HepG2 (cell line): ENCODE data around the gene LIMA1. TPM values are rescaled to one million over a fixed set of nuclear protein-coding genes. Genes with fewer than 3 reads are reported as not detected.
A peak's percentile ranks its signal among the peaks of the same experiment; 100 is the strongest.

ENCODE experiments used
- ARNT ChIP-seq: fragments of 450-650 bp; IDR thresholded peaks from 2 replicates; pipeline ENCODE4 v1.6.1; 2017
- ATM ChIP-seq: fragments of 450-650 bp; IDR thresholded peaks from 2 replicates; pipeline ENCODE4 v1.7.1; 2017; ENCODE audit warnings: mild to moderate bottlenecking, borderline replicate concordance
- ERF ChIP-seq: IDR thresholded peaks from 2 replicates; pipeline ENCODE4 v1.6.1; 2018; ENCODE audit warnings: missing biosample characterization, missing genetic modification reagents
- GTF3A ChIP-seq: sonication (generic); formaldehyde crosslinking; conservative IDR thresholded peaks from 2 replicates; pipeline ENCODE4 v1.4.0; 2020; ENCODE audit warnings: mild to moderate bottlenecking, missing genetic modification reagents
- HNRNPL ChIP-seq: fragments of 200-400 bp; formaldehyde crosslinking; IDR thresholded peaks from 2 replicates; pipeline ENCODE4 v1.6.1; 2017; ENCODE audit warnings: mild to moderate bottlenecking, low read depth, low read length
- ISL2 ChIP-seq: sonication (generic); formaldehyde crosslinking; IDR thresholded peaks from 2 replicates; pipeline ENCODE4 v1.5.0; 2020; ENCODE audit warnings: missing genetic modification reagents
- KIAA2018 ChIP-seq: sonication (generic); formaldehyde crosslinking; IDR thresholded peaks from 2 replicates; pipeline ENCODE4 v1.5.0; 2020; ENCODE audit warnings: mild to moderate bottlenecking, missing genetic modification reagents, borderline replicate concordance
- POGK ChIP-seq: sonication (generic); formaldehyde crosslinking; conservative IDR thresholded peaks from 2 replicates; pipeline ENCODE4 v1.8.0; 2022; ENCODE audit warnings: mild to moderate bottlenecking, moderate library complexity, missing genetic modification reagents
- SP5 ChIP-seq: IDR thresholded peaks from 2 replicates; pipeline ENCODE4 v1.6.1; 2016; ENCODE audit warnings: low read depth, borderline replicate concordance
- SRF ChIP-seq: IDR thresholded peaks from 2 replicates; pipeline ENCODE4 v1.6.1; 2011; ENCODE audit warnings: mild to moderate bottlenecking, low read depth, low read length, moderate library complexity
- SRSF9 ChIP-seq: fragments of 200-400 bp; formaldehyde crosslinking; IDR thresholded peaks from 2 replicates; pipeline ENCODE4 v1.6.1; 2018; ENCODE audit warnings: borderline replicate concordance, mild to moderate bottlenecking, low read depth, low read length; ENCODE audit not compliant: insufficient read depth, poor library complexity, severe bottlenecking
- SRY ChIP-seq: sonication (generic); formaldehyde crosslinking; IDR thresholded peaks from 2 replicates; pipeline ENCODE4 v1.8.0; 2022; ENCODE audit warnings: mild to moderate bottlenecking, missing genetic modification reagents
- TSC22D2 ChIP-seq: sonication (generic); formaldehyde crosslinking; IDR thresholded peaks from 2 replicates; pipeline ENCODE4 v1.5.1; 2020; ENCODE audit warnings: missing genetic modification reagents, mild to moderate bottlenecking, borderline replicate concordance
- ZEB1 ChIP-seq: IDR thresholded peaks from 2 replicates; pipeline ENCODE4 v1.6.1; 2012; ENCODE audit warnings: mild to moderate bottlenecking, low read depth, inconsistent platforms; ENCODE audit not compliant: insufficient replicate concordance
- ZNF251 ChIP-seq: sonication (generic); formaldehyde crosslinking; IDR thresholded peaks from 2 replicates; pipeline ENCODE4 v1.9.0; 2021; ENCODE audit warnings: mild to moderate bottlenecking, missing genetic modification reagents
- ZNF275 ChIP-seq: sonication (generic); formaldehyde crosslinking; IDR thresholded peaks from 2 replicates; pipeline ENCODE4 v1.8.0; 2022; ENCODE audit warnings: missing genetic modification reagents, mild to moderate bottlenecking, inconsistent platforms, borderline replicate concordance
- ZNF414 ChIP-seq: sonication (generic); formaldehyde crosslinking; IDR thresholded peaks from 2 replicates; pipeline ENCODE4 v1.5.0; 2020; ENCODE audit warnings: missing genetic modification reagents
- ZNF713 ChIP-seq: sonication (generic); formaldehyde crosslinking; IDR thresholded peaks from 2 replicates; pipeline ENCODE4 v1.4.0; 2020; ENCODE audit warnings: mild to moderate bottlenecking, missing genetic modification reagents
- polyA plus RNA-seq, 8 experiments: library from polyadenylated mRNA; depleted of rRNA in 3 of 8; stranded (reverse) in 7 of 8; unstranded in 1 of 8; fragments of >200 nt; fragmentation: Illumina TruSeq in 4 of 8; extraction: Trizol in 4 of 8; gene quantifications; 2 replicates each; pipeline versions ENCODE4 v1.2.1 to v1.2.3, GENCODE V29; 2011 to 2016; ENCODE audit warnings: low read depth in 4 of 8, missing spikeins in 1 of 8, mixed read lengths in 1 of 8; ENCODE audit not compliant: insufficient read depth in 1 of 8
- total RNA-seq, 5 experiments: library from RNA; depleted of rRNA; stranded (reverse); fragments of >200 nt; fragmentation: Illumina TruSeq; extraction: Trizol; gene quantifications; 2 replicates each; pipeline ENCODE4 v1.2.3, GENCODE V29; 2016; ENCODE audit warnings: low read depth in 1 of 5

LIMA1 gene
- total and polyA plus RNA-seq, 2 of the 13 experiments (the other 11 are each of a cell fraction or from before 2014, with no cell fraction given), result 13.0 to 19.8 TPM

GRCh38 chr12:50283229-50283923, at the start of gene LIMA1 (continued):
- TF ChIP-seq POGK (CRISPR knock-in tag) (peak; percentile 46; the same call in 1 of the 2 replicates), ATM (no peak), ARNT (no peak), SRF (no peak), ZNF713 (CRISPR knock-in tag) (no peak), SRSF9 (no peak), TSC22D2 (no peak), SRY (CRISPR knock-in tag) (no peak), ERF (0 out of 2 replicates have a peak, but pooled peaks have one; percentile 49), GTF3A (no peak), ZNF275 (CRISPR knock-in tag) (peak; percentile 83; the same call in 1 of the 2 replicates), SP5 (CRISPR knock-in tag) (peak; percentile 75; the same call in 1 of the 2 replicates), ISL2 (CRISPR knock-in tag) (peak; percentile 26; the same call in 1 of the 2 replicates), ZEB1 (peak; percentile 94), HNRNPL (no peak), KIAA2018 (CRISPR knock-in tag) (no peak), ZNF251 (CRISPR knock-in tag) (no peak), ZNF414 (0 out of 2 replicates have a peak, but pooled peaks have one; percentile 39)
